Measurements from ENCODE around the gene REEP3.
"Not testable (repeated sequence)": the region's sequence is repeated elsewhere in the genome, so short reads cannot be mapped to it uniquely, and the experiment has no call there.

The REEP3 gene

DNA sequence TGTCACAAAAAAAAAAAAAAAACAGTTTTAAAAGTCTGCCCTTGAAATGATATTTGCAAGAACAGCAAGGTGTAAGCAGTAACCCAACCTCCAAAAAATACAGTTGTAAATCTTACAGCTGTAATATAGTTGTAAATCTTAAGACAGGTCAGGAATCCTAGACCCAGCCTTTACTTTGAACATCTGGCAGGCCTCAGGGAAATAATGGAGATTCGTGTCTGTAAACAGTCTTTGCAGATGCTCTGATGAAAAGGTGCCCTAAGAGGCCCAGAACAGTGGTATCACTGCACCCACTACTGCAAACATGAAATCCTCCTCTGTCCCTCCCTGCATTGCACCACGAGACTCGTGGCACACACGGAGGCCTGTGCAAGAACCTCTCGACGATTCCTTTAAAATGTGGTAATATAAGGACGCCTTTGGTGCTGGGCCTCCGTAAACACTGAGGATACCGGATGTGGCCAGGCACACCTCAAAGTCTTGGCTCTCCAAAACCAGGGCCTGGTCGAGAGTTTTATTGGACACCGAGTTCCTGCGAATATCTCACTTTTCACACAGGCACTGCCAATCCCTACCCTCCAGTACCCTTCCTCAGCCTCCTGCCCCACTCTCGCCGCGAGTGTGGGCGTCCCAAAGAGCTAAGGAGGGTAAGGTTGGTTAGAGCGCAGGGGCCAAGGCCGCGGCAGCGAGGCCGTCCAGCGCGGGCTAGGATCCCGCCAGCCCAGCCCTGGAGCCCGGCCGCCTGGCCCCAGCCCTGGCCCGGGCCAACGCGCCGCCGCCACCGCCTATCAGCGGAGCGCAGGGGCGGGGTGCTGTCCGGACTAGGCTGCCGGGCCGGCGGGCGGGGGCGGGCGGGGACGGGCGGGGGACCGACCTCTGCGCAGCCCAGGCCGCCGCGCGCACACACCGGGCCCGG, at the start of gene REEP3:
REEP3 (plus strand) TSS at position 902 of the 916 bp plus-strand sequence. CDS start 145 bp downstream, outside the sequence.
- peak; percentile 22 to 29 (median 26) for DNase-seq (ENCODE audit: low read depth in 2 of 3, low spot score in 2 of 3)

GRCh38 chr10:63474488-63474887, 46.7 kb upstream of the REEP3 start:
- DNase-seq (ENCODE audit: low read depth in 2 of 3, low spot score in 2 of 3): no peak

- no peak for DNase-seq (ENCODE audit: low read depth in 2 of 3, low spot score in 2 of 3)
Measured at GRCh38 chr10:63477927-63478326, 43.3 kb upstream of the REEP3 start.

DNA sequence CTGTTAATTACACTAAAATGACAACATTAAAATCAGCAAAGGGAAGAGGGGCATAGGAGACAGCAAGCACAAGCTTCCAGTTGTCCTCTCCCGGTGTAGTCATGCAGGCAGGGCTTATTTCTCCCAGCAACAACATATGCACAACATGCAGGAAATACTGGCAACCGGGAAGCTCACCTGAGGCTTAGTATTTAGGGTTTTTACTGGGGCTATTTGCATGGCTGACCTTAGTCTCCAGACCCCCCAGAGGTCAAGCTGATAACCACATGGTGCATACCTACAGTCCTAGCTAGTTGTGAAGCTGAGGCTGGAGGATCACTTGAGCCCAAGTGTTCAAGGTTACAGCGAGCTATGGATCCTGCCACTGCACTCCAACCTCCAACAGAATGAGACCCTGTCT, 42.6 kb upstream of the REEP3 start:
- no peak for DNase-seq (ENCODE audit: low read depth in 2 of 3, low spot score in 2 of 3)

DNA sequence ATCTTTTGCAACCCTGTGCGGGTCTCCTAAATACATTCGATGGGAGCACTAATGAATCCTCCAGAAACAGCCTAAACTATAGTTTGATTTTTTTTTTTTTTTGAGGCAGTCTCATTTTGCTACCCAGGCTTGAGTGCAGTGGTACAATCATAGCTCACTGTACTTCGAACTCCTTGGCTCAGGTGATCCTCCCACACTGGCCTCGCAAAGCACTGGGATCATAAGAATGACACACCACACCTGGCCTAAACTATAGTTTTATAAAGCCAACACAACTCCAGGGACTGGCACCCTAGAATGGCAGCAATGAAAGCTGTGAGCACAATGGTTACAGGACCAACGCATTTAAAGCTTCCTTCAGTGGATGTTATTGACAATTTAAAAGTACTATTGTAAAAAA, 41.0 kb upstream of the REEP3 start:
- no peak for DNase-seq (ENCODE audit: low read depth in 2 of 3, low spot score in 2 of 3)

GRCh38 chr10:63481815-63482421, 39.3 kb upstream of the REEP3 start:
- no peak for DNase-seq (ENCODE audit: low read depth in 2 of 3, low spot score in 2 of 3)

- DNase-seq (ENCODE audit: low read depth in 2 of 3, low spot score in 2 of 3): no peak
Measured at GRCh38 chr10:63483983-63484382, 37.2 kb upstream of the REEP3 start.

DNA sequence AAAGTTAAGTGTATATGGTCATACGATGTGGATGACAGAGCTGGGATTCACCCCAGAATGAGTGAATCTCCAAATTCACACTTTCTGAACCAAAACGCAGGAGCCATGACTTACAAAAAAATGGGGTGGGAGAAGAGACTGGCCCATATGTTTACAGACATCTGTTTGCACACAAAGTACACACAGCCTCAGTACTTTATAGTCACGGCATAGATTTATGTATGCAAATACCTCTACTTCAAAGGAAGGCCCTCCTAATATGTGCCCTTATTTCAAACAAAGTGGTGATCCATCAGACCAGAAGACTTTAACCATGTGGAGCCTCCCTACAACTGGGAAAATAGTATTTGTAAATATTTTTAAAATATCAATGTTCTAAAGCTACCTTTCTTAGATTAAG, 33.2 kb upstream of the REEP3 start:
- no peak for DNase-seq (ENCODE audit: low read depth in 2 of 3, low spot score in 2 of 3)

GRCh38 chr10:63489838-63490237, 31.4 kb upstream of the REEP3 start:
- DNase-seq (ENCODE audit: low read depth in 2 of 3, low spot score in 2 of 3): no peak

DNA sequence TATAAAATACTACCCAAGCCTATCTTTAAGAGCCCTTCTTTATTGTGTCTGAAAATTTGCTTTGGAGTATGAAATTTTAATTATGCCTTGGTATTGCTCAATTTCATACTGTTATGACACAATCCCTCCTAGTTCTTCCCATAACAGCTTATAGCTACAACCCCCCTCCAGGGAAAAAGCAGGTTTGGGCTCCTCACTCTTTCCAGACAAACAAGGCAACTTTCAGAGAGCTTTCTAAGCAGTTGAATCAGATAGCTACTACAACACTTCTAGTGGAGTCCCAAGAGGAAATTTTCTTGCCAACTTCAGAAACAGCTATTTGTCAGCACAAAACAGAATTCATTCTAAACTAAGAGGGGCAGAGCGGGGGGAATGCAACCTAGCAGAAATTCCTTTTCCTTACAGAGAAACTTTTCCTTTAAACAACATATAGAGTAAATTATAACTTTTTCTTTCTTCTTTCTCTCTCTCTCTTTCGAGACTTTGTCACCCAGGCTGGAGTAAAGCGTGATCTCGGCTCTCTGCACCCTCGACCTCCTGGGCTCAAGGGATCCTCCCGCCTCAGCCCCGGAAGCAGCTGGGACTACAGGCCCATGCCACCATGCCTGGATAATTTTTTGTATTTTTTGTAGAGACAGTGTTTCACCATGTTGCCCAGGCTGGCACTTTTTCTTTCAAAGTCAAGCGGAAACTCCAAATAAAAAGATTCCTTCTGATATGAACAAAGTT, 29.4 kb upstream of the REEP3 start:
- DNase-seq (ENCODE audit: low read depth in 2 of 3, low spot score in 2 of 3): no peak

DNA sequence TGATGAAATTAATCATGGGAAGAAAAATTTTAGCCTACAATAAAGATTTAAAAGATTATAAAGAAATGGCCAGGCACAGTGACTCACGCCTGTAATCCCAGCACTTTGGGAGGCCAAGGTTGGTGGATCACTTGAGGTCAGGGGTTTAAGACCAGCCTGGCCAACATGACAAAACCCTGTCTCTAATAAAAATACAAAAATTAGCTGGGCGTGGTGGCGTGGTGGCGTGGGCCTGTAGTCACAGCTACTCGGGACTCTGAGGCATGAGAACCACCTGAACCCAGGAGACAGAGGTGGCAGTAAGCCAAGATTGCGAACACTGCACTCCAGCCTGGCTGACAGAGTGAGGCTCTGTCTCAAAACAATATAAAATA, 28.9 kb upstream of the REEP3 start:
- not testable (repeated sequence) for DNase-seq (ENCODE audit: low read depth in 2 of 3, low spot score in 2 of 3)

GRCh38 chr10:63493004-63493403, 28.2 kb upstream of the REEP3 start:
- no peak for DNase-seq (ENCODE audit: low read depth in 2 of 3, low spot score in 2 of 3)

DNA sequence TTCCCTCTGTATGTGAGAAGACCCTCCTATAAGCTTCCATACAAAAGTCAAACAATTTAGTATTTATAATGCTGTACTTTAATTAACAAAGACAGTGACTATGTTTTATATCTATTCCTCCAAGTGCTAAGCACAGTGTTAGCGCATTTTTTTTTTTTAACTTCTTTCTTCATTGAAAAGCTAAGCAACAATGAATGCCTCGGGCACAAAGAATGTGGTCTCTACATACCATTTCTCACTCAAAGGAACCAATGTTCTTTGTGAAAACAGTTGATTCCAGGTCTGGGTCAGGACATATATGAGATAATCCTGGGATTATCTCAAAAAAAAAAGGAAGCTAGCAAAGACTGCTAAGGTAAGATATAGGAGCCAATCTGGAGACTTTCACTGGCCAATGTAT, 26.2 kb upstream of the REEP3 start:
- DNase-seq (ENCODE audit: low read depth in 2 of 3, low spot score in 2 of 3): no peak

DNA sequence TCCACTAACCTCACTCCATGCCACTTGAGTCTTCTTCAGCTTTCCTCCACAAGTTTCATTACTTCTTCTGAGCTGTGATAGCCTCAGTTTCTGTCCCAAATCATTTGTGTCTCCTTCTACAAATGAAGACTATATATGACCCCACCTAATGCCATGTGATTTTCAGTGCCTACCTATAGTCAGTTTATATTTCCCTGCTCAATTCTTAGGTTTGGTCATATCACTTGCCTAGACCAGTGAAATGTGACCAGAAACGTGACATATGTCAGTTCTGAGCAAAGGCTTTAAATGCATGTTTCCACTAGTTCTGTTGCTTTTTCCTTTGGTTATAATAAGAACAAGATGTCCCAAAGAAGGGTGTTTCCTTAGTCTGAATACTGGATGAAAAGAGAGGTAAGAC, 24.6 kb upstream of the REEP3 start:
- no peak for DNase-seq (ENCODE audit: low read depth in 2 of 3, low spot score in 2 of 3)

DNA sequence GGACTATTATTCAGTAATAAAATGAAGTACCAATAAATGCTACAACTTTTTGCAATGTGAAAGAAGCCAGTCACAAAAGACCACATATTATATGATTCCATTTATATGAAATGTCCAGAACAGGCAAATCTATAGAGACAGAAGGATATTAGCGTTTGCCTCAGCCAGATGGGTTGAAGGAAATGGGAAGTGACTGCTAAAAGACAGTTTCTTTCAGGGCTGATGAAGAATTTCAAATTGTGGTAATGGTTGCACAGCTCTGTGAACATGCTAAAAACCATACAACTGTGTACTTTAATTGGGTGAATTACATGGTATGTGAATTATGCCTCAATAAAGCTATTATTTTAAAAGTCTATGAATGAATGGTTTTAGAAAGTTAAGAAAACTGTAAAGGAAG, 23.9 kb upstream of the REEP3 start:
- DNase-seq (ENCODE audit: low read depth in 2 of 3, low spot score in 2 of 3): no peak

- DNase-seq (ENCODE audit: low read depth in 2 of 3, low spot score in 2 of 3): no peak
Measured at GRCh38 chr10:63498665-63499064, 22.5 kb upstream of the REEP3 start.

GRCh38 chr10:63500551-63500950, 20.6 kb upstream of the REEP3 start:
- not testable (repeated sequence) for DNase-seq (ENCODE audit: low read depth in 2 of 3, low spot score in 2 of 3)

GRCh38 chr10:63501954-63502353, 19.2 kb upstream of the REEP3 start:
- no peak for DNase-seq (ENCODE audit: low read depth in 2 of 3, low spot score in 2 of 3)

DNA sequence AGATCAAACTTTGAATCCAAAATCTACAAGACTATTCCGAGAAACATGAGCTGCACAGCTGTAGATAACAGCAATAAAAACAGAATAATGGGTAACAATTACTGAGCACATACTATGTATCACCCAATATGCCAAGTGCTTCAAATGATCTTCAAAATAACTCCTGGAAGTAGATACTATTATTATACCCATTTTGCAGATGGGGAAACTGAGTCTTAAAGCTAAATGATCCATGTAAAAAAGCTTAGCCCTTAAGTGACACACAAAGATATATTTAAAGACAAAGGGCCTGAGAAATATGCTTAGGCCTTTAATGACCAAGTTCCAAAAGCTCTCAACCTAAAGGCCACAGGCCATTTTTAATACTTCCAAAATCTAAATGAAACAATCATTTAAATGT, 18.4 kb upstream of the REEP3 start:
- DNase-seq (ENCODE audit: low read depth in 2 of 3, low spot score in 2 of 3): no peak

DNA sequence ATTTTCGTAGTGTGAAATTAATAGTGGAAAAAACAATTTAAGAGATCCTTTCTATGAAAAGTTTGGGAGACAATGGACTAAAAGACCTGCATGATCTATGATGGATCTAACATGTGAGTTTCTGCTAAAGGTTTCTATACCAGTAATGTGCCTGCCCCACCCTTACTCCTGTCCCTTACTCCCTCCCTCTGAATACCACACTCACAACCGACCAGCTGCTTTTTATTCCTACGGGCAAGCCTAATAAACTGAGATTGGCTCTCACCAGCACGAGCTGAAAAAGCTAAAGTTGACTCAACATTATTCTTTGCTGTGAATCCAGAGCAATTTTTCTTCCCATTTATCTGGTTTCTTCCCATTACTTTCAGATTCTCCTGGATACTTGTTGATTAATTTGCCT, 17.8 kb upstream of the REEP3 start:
- DNase-seq (ENCODE audit: low read depth in 2 of 3, low spot score in 2 of 3): no peak

DNA sequence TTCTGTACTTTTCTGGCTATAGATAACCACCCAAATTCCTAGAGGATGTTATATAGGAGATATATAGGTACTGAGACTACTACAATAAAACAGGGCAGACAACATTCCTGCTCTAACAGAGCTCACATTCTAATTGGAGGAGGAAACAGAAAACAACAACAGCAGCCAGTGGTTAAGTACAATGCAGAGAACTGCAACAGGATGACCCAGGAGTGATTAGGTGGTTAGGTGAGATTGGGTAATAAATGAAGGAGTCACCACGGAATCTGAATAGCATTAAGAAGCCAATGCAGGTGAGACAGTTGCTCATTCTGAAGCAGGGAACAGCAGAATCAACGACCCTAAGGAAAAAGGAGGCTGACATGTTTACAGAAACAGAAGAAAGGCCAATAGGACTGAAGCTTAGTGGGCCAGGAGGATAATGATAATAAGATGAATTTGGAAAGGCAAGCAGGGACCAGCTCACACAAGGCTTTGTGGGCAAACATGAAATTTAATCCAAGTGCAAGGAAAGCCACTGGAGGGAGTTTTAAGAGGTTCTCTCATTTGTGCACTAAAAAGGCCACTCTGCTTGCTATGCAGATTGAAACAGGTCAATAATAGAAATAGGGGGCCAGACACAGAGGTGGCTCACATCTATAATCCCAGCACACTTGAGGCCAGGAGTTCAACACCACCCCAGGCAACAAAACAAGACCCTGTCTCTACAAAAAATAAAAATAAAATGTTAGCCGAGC, 16.9 kb upstream of the REEP3 start:
- DNase-seq (ENCODE audit: low read depth in 2 of 3, low spot score in 2 of 3): no peak
